ENCODE data around the gene TCF15. TPM values are rescaled to one million over a fixed set of nuclear protein-coding genes. Genes with fewer than 3 reads are reported as not detected.

The TCF15 gene
- total and polyA plus RNA-seq, 2 experiments from 2014 or later: 3.8 to 4.0 TPM

- TF ChIP-seq EZH2 (IDR thresholded peaks at IDR 0.05; ENCODE audit: low read depth, unreplicated experiment) (no peak), ZNF462 (CRISPR knock-in tag; IDR thresholded peaks at IDR 0.05) (no peak), EZH2phosphoT487 (IDR thresholded peaks at IDR 0.05; ENCODE audit: unreplicated experiment) (no peak), ZNF331 (CRISPR knock-in tag; IDR thresholded peaks at IDR 0.05; ENCODE audit: low read depth) (no peak)
- TF ChIP-seq, protein P1, sequence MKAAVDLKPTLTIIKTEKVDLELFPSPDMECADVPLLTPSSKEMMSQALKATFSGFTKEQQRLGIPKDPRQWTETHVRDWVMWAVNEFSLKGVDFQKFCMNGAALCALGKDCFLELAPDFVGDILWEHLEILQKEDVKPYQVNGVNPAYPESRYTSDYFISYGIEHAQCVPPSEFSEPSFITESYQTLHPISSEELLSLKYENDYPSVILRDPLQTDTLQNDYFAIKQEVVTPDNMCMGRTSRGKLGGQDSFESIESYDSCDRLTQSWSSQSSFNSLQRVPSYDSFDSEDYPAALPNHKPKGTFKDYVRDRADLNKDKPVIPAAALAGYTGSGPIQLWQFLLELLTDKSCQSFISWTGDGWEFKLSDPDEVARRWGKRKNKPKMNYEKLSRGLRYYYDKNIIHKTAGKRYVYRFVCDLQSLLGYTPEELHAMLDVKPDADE (IDR thresholded peaks at IDR 0.05): no peak
These were observed 40.8 kb upstream of the TCF15 start (continued) for GRCh38 chr20:650954-651353.

DNA sequence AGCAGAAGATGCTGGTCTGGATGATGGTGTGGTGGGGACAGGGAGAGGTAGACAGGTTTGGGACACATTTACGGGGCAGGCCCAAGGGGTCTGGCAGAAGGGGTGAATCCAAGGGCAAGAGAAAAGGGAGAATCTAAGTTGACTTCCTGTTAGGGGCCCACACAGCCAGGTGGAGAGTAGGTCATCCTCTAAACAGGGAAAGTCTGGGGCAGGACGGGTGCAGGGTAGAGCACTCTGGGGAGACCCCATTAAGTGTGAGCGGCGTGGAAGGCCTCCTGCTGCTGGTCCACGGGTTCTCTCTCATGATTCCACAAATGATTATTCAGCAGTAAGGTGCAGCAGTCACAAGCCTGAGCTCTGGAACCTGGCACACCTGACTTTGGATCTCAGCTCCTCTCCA, 40.2 kb upstream of the TCF15 start:
- DNase-seq (ENCODE audit: low spot score) (no peak), ATAC-seq (no peak)
- Mint-ChIP-seq H3K4me1 (peaks cover 35% of the 10 kb centered on the region), H3K27me3 (ENCODE audit: insufficient read depth, low read depth, poor library complexity) (peaks cover 12% of the 10 kb centered on the region), H3K36me3 (ENCODE audit: low read depth) (peaks cover 43% of the 10 kb centered on the region), H3K9me3 (peaks cover 3% of the 10 kb centered on the region; the same call in 1 of the 3 replicates), H3K4me3 (no peak overlapping the region), H3K27ac (no peak overlapping the region)
- Histone ChIP-seq H3K9me2 (ENCODE audit: insufficient read depth) (no peaks in the 10 kb centered on the region), H3F3A (replicated peaks; ENCODE audit: low read depth) (peaks cover 14% of the 10 kb centered on the region), H4K20me1 (replicated peaks; ENCODE audit: insufficient read depth) (no peaks in the 10 kb centered on the region; the same call in 1 of the 2 replicates), H3K4me2 (no peak overlapping the region), H3K27ac (ENCODE audit: low read depth) (no peak overlapping the region), H2AFZ (no peak overlapping the region), H3K4me3 (no peak overlapping the region), H3K79me2 (replicated peaks; ENCODE audit: insufficient read depth) (0 out of 2 replicates have a peak, but pooled peaks cover 3% of the 10 kb centered on the region), H3K4me1 (ENCODE audit: insufficient read depth) (peaks cover 25% of the 10 kb centered on the region), H3K27me3 (ENCODE audit: insufficient read depth) (peaks cover 13% of the 10 kb centered on the region), H3K36me3 (ENCODE audit: insufficient read depth) (no peaks in the 10 kb centered on the region)
- TF ChIP-seq CREB1 (CRISPR knock-in tag; IDR thresholded peaks at IDR 0.05; ENCODE audit: low read depth): no peak
- TF ChIP-seq EZH2 (IDR thresholded peaks at IDR 0.05; ENCODE audit: low read depth, unreplicated experiment): no peak

Data from GM23338 (cell line).